ENCODE data around the gene CDC45.

CDC45 gene

GRCh38 chr22:19567157-19568009 lies 87.7 kb downstream of the CDC45 start:
- peaks cover 11% of the 10 kb centered on the region for H3K4me1 Mint-ChIP-seq
- no peaks in the 10 kb centered on the region for H3K36me3 Mint-ChIP-seq (ENCODE audit: low read depth)
- no peak overlapping the region for H3K4me3 Mint-ChIP-seq
- H3K27ac Mint-ChIP-seq: no peak overlapping the region
- TF ChIP-seq, protein P1, sequence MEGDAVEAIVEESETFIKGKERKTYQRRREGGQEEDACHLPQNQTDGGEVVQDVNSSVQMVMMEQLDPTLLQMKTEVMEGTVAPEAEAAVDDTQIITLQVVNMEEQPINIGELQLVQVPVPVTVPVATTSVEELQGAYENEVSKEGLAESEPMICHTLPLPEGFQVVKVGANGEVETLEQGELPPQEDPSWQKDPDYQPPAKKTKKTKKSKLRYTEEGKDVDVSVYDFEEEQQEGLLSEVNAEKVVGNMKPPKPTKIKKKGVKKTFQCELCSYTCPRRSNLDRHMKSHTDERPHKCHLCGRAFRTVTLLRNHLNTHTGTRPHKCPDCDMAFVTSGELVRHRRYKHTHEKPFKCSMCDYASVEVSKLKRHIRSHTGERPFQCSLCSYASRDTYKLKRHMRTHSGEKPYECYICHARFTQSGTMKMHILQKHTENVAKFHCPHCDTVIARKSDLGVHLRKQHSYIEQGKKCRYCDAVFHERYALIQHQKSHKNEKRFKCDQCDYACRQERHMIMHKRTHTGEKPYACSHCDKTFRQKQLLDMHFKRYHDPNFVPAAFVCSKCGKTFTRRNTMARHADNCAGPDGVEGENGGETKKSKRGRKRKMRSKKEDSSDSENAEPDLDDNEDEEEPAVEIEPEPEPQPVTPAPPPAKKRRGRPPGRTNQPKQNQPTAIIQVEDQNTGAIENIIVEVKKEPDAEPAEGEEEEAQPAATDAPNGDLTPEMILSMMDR (IDR thresholded peaks at IDR 0.05; ENCODE audit: unreplicated experiment in 3 of 3): no peak
- peaks cover 20% of the 10 kb centered on the region for H3K27me3 Mint-ChIP-seq (ENCODE audit: low read depth)
- peaks cover 11% of the 10 kb centered on the region for H3K9me3 Mint-ChIP-seq

- no peaks in the 10 kb centered on the region for H3K36me3 Mint-ChIP-seq (ENCODE audit: low read depth)
- no peak overlapping the region for H3K27ac Mint-ChIP-seq
- no peak overlapping the region for H3K4me3 Mint-ChIP-seq
- H3K27me3 Mint-ChIP-seq (ENCODE audit: low read depth): peaks cover 20% of the 10 kb centered on the region
- H3K9me3 Mint-ChIP-seq: peaks cover 11% of the 10 kb centered on the region
- peaks cover 11% of the 10 kb centered on the region for H3K4me1 Mint-ChIP-seq
- TF ChIP-seq, protein P1 (IDR thresholded peaks at IDR 0.05; ENCODE audit: unreplicated experiment in 3 of 3): no peak
Observed at GRCh38 chr22:19568337-19569275, 88.9 kb downstream of the CDC45 start.

GRCh38 chr22:19569276-19569640 lies 89.5 kb downstream of the CDC45 start:
- Mint-ChIP-seq H3K9me3 (peaks cover 6% of the 10 kb centered on the region), H3K4me1 (peaks cover 11% of the 10 kb centered on the region), H3K27me3 (ENCODE audit: low read depth) (peaks cover 20% of the 10 kb centered on the region), H3K36me3 (ENCODE audit: low read depth) (no peaks in the 10 kb centered on the region), H3K4me3 (no peak overlapping the region), H3K27ac (no peak overlapping the region)
- TF ChIP-seq, protein P1 (IDR thresholded peaks at IDR 0.05; ENCODE audit: unreplicated experiment in 3 of 3): no peak

GRCh38 chr22:19569976-19570375 lies 90.3 kb downstream of the CDC45 start:
- Mint-ChIP-seq H3K27ac (no peak overlapping the region), H3K36me3 (ENCODE audit: low read depth) (no peaks in the 10 kb centered on the region), H3K27me3 (ENCODE audit: low read depth) (peaks cover 17% of the 10 kb centered on the region), H3K4me3 (no peak overlapping the region), H3K9me3 (peaks cover 2% of the 10 kb centered on the region), H3K4me1 (peaks cover 11% of the 10 kb centered on the region)
- TF ChIP-seq, protein P1 (IDR thresholded peaks at IDR 0.05; ENCODE audit: unreplicated experiment in 3 of 3): no peak

Data from nephron (organoid).